ENCODE results near the gene TRIM56. TPM values are rescaled to one million over a fixed set of nuclear protein-coding genes. Genes with fewer than 3 reads are reported as not detected.
A peak's percentile ranks its signal among the peaks of the same experiment; 100 is the strongest.

The TRIM56 gene
- total RNA-seq, 1 donor from 2014 or later = 60.9 TPM

DNA sequence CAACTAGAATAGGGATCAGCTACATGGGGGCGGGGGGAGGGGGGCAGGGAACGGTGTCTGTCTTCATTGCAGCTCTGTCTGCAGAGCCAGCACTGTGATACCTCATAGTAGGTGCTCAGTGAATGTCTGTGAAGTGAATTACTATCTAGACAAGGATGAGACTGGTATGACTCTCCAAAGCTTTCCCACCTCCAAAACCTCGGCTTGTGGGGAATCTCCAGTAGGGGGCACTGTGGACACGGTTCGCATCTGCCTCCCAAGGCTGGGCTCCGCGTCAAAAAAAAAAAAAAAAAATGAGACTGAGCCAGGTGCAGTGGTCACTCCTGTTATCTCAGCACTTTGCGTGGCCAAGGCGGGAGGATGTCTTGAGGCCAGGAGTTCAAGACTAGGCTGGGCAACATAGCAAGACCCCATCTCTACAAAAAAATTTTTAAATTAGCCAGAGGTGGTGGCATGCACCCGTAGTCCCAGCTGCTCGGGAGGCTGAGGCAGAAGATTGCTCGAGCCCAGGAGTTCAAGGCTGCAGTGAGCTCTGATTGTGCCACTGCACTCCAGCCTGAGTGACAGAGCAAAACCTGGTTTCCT is 9.6 kb downstream of the TRIM56 start:
- Histone ChIP-seq H3K36me3 (no peaks in the 10 kb centered on the region), H3K27me3 (no peaks in the 10 kb centered on the region), H3K4me3 (no peak overlapping the region), H3K4me1 (peaks cover 15% of the 10 kb centered on the region), H3K9me3 (no peaks in the 10 kb centered on the region), H3K27ac (no peak overlapping the region)
- TF ChIP-seq, protein P1, sequence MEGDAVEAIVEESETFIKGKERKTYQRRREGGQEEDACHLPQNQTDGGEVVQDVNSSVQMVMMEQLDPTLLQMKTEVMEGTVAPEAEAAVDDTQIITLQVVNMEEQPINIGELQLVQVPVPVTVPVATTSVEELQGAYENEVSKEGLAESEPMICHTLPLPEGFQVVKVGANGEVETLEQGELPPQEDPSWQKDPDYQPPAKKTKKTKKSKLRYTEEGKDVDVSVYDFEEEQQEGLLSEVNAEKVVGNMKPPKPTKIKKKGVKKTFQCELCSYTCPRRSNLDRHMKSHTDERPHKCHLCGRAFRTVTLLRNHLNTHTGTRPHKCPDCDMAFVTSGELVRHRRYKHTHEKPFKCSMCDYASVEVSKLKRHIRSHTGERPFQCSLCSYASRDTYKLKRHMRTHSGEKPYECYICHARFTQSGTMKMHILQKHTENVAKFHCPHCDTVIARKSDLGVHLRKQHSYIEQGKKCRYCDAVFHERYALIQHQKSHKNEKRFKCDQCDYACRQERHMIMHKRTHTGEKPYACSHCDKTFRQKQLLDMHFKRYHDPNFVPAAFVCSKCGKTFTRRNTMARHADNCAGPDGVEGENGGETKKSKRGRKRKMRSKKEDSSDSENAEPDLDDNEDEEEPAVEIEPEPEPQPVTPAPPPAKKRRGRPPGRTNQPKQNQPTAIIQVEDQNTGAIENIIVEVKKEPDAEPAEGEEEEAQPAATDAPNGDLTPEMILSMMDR (IDR thresholded peaks at IDR 0.05) = peak; percentile 69
- no peak for DNase-seq
- intact Hi-C loops (cut with DNase I) = loop anchor here (5.0 kb wide), 1 partner anchor 42 kb away; no protein-coding TSS in a partner anchor
- peak; percentile 83 for ATAC-seq

DNA sequence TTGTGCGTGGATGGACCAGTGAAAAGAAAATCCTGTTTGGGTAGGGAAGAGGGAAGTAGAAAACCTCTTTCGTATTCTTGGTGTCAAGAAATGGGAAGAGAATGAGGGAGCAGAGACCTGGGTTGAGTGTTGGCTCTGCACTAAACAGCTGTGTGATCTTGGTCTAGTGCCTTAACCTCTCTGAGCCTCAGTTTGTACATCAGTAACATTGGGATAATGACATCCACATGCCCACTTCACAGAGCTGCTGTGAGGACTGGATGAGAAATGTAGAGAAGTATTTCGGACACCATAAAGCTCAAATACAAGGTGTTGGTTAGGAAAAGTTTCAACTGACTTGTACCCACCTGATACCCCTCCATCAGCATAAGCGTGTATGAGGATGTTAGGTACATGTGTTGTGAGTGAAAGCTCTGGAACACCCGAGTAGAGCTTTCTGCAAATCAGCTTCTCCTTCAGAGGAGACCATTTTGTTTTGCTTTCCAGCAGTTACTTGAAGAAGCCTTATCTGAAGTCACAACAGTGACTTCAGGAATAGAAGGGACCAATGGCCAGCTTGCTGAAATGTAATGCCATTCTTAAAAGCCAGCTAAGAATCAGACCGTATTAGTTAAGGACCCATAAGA is 11.2 kb downstream of the TRIM56 start:
- no peak for ATAC-seq
- TF ChIP-seq, protein P1 (IDR thresholded peaks at IDR 0.05) = no peak
- Histone ChIP-seq H3K4me1 (peaks cover 23% of the 10 kb centered on the region), H3K4me3 (no peak overlapping the region), H3K27me3 (no peaks in the 10 kb centered on the region), H3K9me3 (no peaks in the 10 kb centered on the region), H3K36me3 (no peaks in the 10 kb centered on the region), H3K27ac (no peak overlapping the region)
- intact Hi-C loops (cut with DNase I) = loop anchor here (5.0 kb wide), 1 partner anchor 41 kb away; no protein-coding TSS in a partner anchor
- DNase-seq = no peak

DNA sequence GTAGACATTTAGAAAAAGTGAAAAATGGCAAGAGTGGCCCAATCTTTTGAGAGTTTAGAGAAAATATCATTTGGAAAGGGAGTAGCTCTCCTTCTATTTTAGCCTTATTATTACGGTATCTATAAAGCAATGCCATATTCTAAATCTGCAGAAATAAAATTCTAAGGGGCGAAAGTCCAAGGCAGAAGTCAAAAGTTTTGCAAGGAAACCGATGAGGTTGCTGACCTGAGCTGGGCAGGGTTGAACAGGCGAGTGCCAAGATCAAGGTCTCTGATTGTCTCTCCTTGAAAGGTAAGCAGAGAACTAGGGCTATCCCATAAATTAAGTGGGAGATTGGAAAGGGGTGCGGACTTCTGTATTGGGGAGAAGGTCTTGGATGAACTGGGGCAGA is 11.7 kb downstream of the TRIM56 start:
- Histone ChIP-seq H3K9me3 (no peaks in the 10 kb centered on the region), H3K36me3 (no peaks in the 10 kb centered on the region), H3K27ac (no peak overlapping the region), H3K4me1 (peaks cover 23% of the 10 kb centered on the region), H3K27me3 (no peaks in the 10 kb centered on the region), H3K4me3 (no peak overlapping the region)
- no peak for DNase-seq
- TF ChIP-seq, protein P1 (IDR thresholded peaks at IDR 0.05) = no peak
- ATAC-seq = no peak
- intact Hi-C loops (cut with DNase I) = loop anchor here (5.0 kb wide), 1 partner anchor 40 kb away; no protein-coding TSS in a partner anchor

DNA sequence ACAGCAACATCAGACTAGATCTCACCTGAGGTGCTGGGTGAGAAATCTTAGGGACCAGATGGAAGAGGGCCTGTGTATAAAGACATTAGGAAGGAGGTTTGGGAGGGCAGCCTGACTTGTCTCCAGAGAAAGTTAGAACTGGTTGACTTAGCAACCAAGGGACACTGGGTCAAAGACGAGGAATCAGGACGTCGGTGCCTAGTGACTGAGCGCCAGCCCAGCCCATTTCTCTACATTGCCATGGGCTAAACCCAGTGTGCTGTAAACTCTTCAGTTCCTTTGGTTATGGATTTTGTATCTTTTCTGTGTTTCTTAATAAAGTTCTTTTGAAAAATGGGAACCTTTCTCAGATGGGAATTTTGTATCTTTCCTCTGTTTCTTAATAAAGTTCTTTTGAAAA is 12.3 kb downstream of the TRIM56 start:
- ATAC-seq = no peak
- H3K9me3 ChIP-seq = no peaks in the 10 kb centered on the region
- no peak overlapping the region for H3K27ac ChIP-seq
- peaks cover 23% of the 10 kb centered on the region for H3K4me1 ChIP-seq
- no peak overlapping the region for H3K4me3 ChIP-seq
- H3K36me3 ChIP-seq = no peaks in the 10 kb centered on the region
- intact Hi-C loops (cut with DNase I) = loop anchor here (5.0 kb wide), 1 partner anchor 40 kb away; no protein-coding TSS in a partner anchor
- TF ChIP-seq, protein P1 (IDR thresholded peaks at IDR 0.05) = no peak
- no peak for DNase-seq
- no peaks in the 10 kb centered on the region for H3K27me3 ChIP-seq

DNA sequence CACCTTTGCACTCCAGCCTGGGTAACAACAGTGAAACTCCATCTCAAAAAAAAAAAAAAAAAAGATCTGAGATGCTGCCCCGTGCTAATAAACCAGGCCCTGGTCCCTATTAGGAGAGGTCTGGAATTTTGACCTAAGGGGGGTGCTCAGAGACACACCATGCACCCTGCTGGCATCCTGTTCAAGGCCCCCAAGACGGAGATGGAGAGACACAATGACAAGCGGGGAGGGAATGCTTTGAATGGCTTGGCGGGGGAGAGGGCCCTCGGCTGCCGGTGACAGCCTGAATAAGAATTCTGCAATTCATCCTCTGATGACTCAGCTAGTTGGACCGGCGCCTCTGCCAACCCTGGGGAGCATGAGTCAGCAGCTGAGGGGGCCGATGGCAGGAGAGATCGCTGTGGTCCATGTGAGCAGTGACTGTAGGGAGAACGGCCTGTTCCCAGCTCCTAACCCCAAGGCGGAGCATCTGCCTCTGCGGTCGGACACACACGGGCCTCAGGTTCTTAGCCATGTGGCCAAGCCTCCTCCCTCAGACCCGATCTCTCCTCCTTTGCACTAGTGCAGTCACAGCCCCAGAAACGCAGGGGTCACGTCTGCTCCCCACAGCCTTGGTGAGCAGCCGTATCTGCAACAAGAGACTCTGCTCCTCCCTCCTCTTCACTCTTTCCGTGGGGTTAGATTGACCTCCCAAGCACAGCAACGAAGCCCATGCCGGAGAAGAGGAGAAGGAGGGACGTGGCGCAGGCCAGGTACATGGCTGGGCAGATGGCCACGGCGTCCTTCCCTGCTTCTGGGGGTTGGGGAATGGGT is 14.9 kb downstream of the TRIM56 start:
- H3K36me3 ChIP-seq = no peaks in the 10 kb centered on the region
- intact Hi-C loops (cut with DNase I) = loop anchor here (5.0 kb wide), 1 partner anchor 37 kb away; no protein-coding TSS in a partner anchor
- no peaks in the 10 kb centered on the region for H3K9me3 ChIP-seq
- ATAC-seq (peak; percentile 94), DNase-seq (peak; percentile 90)
- peaks cover 18% of the 10 kb centered on the region for H3K4me1 ChIP-seq
- TF ChIP-seq, protein P1 (IDR thresholded peaks at IDR 0.05) = no peak
- peak overlapping the region; percentile 67 for H3K27ac ChIP-seq
- no peaks in the 10 kb centered on the region for H3K27me3 ChIP-seq
- no peak overlapping the region for H3K4me3 ChIP-seq

Data from upper lobe of right lung (tissue), 1 donor.